Stimulated activated CD4-positive, alpha-beta T cell treated with anti-CD3 and anti-CD28 coated beads, Interleukin-1b, Interleukin-23, amount 100 ng/mL, for 4 hours (primary cell): ENCODE results near the gene RRAGD.

Experiments used
- DNase-seq, 2 donors: peaks; one replicate each; pipeline ENCODE4 v3.0.0-alpha.2; 2020; ENCODE audit warnings: low read depth in 2 of 2

Gene RRAGD

GRCh38 chr6:89346433-89346832, 65.6 kb downstream of the RRAGD start:
- no peak for DNase-seq

GRCh38 chr6:89339565-89339964, 72.5 kb downstream of the RRAGD start:
- DNase-seq = no peak

- DNase-seq = no peak
Observed at GRCh38 chr6:89335164-89335563, 76.9 kb downstream of the RRAGD start.

GRCh38 chr6:89330910-89331309, 81.2 kb downstream of the RRAGD start:
- DNase-seq = no peak

GRCh38 chr6:89328976-89329375, 83.1 kb downstream of the RRAGD start:
- no peak for DNase-seq

GRCh38 chr6:89324304-89324703, 87.8 kb downstream of the RRAGD start:
- DNase-seq = no peak

GRCh38 chr6:89323511-89323971, 88.5 kb downstream of the RRAGD start:
- DNase-seq = no peak

GRCh38 chr6:89321131-89321970, 90.7 kb downstream of the RRAGD start:
- DNase-seq = no peak

- DNase-seq = no peak
Observed at GRCh38 chr6:89320012-89320559, 92.0 kb downstream of the RRAGD start.

GRCh38 chr6:89317067-89317466, 95.0 kb downstream of the RRAGD start:
- DNase-seq = no peak

GRCh38 chr6:89315249-89315885, 96.7 kb downstream of the RRAGD start, which contains the start of gene GABRR2:
Gene GABRR2, minus strand, starts transcription at chr6:89315299. Its CDS starts 134 bp downstream, at chr6:89315165.
- DNase-seq = no peak

GRCh38 chr6:89314692-89315091, 97.4 kb downstream of the RRAGD start:
- no peak for DNase-seq
